ENCODE results near the gene RAB36.

The RAB36 gene

GRCh38 chr22:23187211-23187610, 41.9 kb downstream of the RAB36 start:
- H3K4ac ChIP-seq (ENCODE audit: low read length), result no peak overlapping the region
- H2BK15ac ChIP-seq (ENCODE audit: low read length), result no peak overlapping the region
- no peak overlapping the region for H3K9ac ChIP-seq (ENCODE audit: low read depth, low read length, poor library complexity)
- peaks cover 2 to 5% of the 10 kb centered on the region in 2 donors for H3K9me3 ChIP-seq (replicated peaks in 1 of 2; ENCODE audit: control insufficient read depth in 2 of 2, insufficient read depth in 1 of 2, low read depth in 1 of 2, low read length in 2 of 2)
- no peak overlapping the region for H3K4me2 ChIP-seq (ENCODE audit: insufficient read depth, low read length, poor library complexity, severe bottlenecking)
- H3K79me1 ChIP-seq (ENCODE audit: low read depth, low read length), result peaks cover 11% of the 10 kb centered on the region
- no peak overlapping the region for H2BK120ac ChIP-seq (ENCODE audit: low read depth, low read length)
- H3K36me3 ChIP-seq (replicated peaks in 1 of 2; ENCODE audit: control insufficient read depth in 2 of 2, insufficient read depth in 2 of 2, low read length in 2 of 2), result peaks cover 2 to 77% of the 10 kb centered on the region in 2 donors
- H3K18ac ChIP-seq (ENCODE audit: low read length), result no peak overlapping the region
- no peaks in the 10 kb centered on the region for H3K27me3 ChIP-seq (ENCODE audit: control insufficient read depth in 3 of 3, insufficient read depth in 3 of 3, low read depth in 1 of 3, low read length in 3 of 3)
- no peak overlapping the region for H3K4me3 ChIP-seq (ENCODE audit: low read length in 2 of 2)
- H2AFZ ChIP-seq (ENCODE audit: low read length), result no peak overlapping the region
- no peak overlapping the region for H2BK12ac ChIP-seq (ENCODE audit: low read length)
- no CpG with 5 or more reads among the region's 4 CpGs for WGBS, 2 donors (ENCODE audit: extremely low coverage in 2 of 2, insufficient read length in 2 of 2, insufficient replicate concordance in 1 of 2)
- no peak overlapping the region for H3K14ac ChIP-seq (ENCODE audit: low read length)
- no peak overlapping the region for H3K23ac ChIP-seq (ENCODE audit: low read depth, low read length, poor library complexity)
- H3K4me1 ChIP-seq (ENCODE audit: control insufficient read depth in 2 of 2, insufficient read depth in 1 of 2, low read depth in 1 of 2, low read length in 2 of 2), result peaks cover 18 to 25% of the 10 kb centered on the region in 2 donors
- no peak overlapping the region for H4K8ac ChIP-seq (ENCODE audit: low read depth, low read length)
- H2AK5ac ChIP-seq (ENCODE audit: low read depth, low read length), result no peak overlapping the region
- H3K27ac ChIP-seq (replicated peaks; ENCODE audit: low read length), result no peak overlapping the region
- no peak overlapping the region for H4K91ac ChIP-seq (ENCODE audit: low read depth, low read length, poor library complexity)
- no peak for DNase-seq (ENCODE audit: low spot score)
- H2BK5ac ChIP-seq (ENCODE audit: low read length), result no peak overlapping the region

GRCh38 chr22:23187871-23188700, 42.8 kb downstream of the RAB36 start:
- Histone ChIP-seq H3K14ac (ENCODE audit: low read length) (no peak overlapping the region), H3K9ac (ENCODE audit: low read depth, low read length, poor library complexity) (no peak overlapping the region), H4K8ac (ENCODE audit: low read depth, low read length) (no peak overlapping the region), H2AFZ (ENCODE audit: low read length) (no peak overlapping the region), H3K18ac (ENCODE audit: low read length) (no peak overlapping the region), H3K9me3 (replicated peaks in 1 of 2; ENCODE audit: control insufficient read depth in 2 of 2, insufficient read depth in 1 of 2, low read depth in 1 of 2, low read length in 2 of 2) (peaks cover 2 to 5% of the 10 kb centered on the region in 2 donors), H2BK15ac (ENCODE audit: low read length) (no peak overlapping the region), H3K4me3 (ENCODE audit: low read length in 2 of 2) (no peak overlapping the region), H3K36me3 (replicated peaks in 1 of 2; ENCODE audit: control insufficient read depth in 2 of 2, insufficient read depth in 2 of 2, low read length in 2 of 2) (peaks cover 2 to 79% of the 10 kb centered on the region in 2 donors), H3K4me2 (ENCODE audit: insufficient read depth, low read length, poor library complexity, severe bottlenecking) (no peak overlapping the region), H3K27ac (replicated peaks; ENCODE audit: low read length) (no peak overlapping the region), H3K27me3 (ENCODE audit: control insufficient read depth in 3 of 3, insufficient read depth in 3 of 3, low read depth in 1 of 3, low read length in 3 of 3) (no peaks in the 10 kb centered on the region), H2BK5ac (ENCODE audit: low read length) (no peak overlapping the region), H3K4me1 (ENCODE audit: control insufficient read depth in 2 of 2, insufficient read depth in 1 of 2, low read depth in 1 of 2, low read length in 2 of 2) (peaks cover 10 to 17% of the 10 kb centered on the region in 2 donors), H2AK5ac (ENCODE audit: low read depth, low read length) (no peak overlapping the region), H3K23ac (ENCODE audit: low read depth, low read length, poor library complexity) (no peak overlapping the region), H3K79me1 (ENCODE audit: low read depth, low read length) (peaks cover 11% of the 10 kb centered on the region), H2BK12ac (ENCODE audit: low read length) (no peak overlapping the region), H3K4ac (ENCODE audit: low read length) (no peak overlapping the region), H4K91ac (ENCODE audit: low read depth, low read length, poor library complexity) (no peak overlapping the region), H2BK120ac (ENCODE audit: low read depth, low read length) (no peak overlapping the region)
- DNase-seq (ENCODE audit: low spot score), result no peak
- no CpG with 5 or more reads among the region's 7 CpGs for WGBS, 2 donors (ENCODE audit: extremely low coverage in 2 of 2, insufficient read length in 2 of 2, insufficient replicate concordance in 1 of 2)

- no peak overlapping the region for H3K4me2 ChIP-seq (ENCODE audit: insufficient read depth, low read length, poor library complexity, severe bottlenecking)
- no peak overlapping the region for H3K18ac ChIP-seq (ENCODE audit: low read length)
- no peak overlapping the region for H4K8ac ChIP-seq (ENCODE audit: low read depth, low read length)
- H3K4me1 ChIP-seq (ENCODE audit: control insufficient read depth in 2 of 2, insufficient read depth in 1 of 2, low read depth in 1 of 2, low read length in 2 of 2), result peaks cover 0 to 4% of the 10 kb centered on the region in 2 donors
- no peak overlapping the region for H2AFZ ChIP-seq (ENCODE audit: low read length)
- H3K27me3 ChIP-seq (ENCODE audit: control insufficient read depth in 3 of 3, insufficient read depth in 3 of 3, low read depth in 1 of 3, low read length in 3 of 3), result no peaks in the 10 kb centered on the region
- WGBS, 2 donors (ENCODE audit: extremely low coverage in 2 of 2, insufficient read length in 2 of 2, insufficient replicate concordance in 1 of 2), result no CpG with 5 or more reads among the region's 9 CpGs
- no peak overlapping the region for H3K27ac ChIP-seq (replicated peaks; ENCODE audit: low read length)
- no peak overlapping the region for H3K4ac ChIP-seq (ENCODE audit: low read length)
- H2BK15ac ChIP-seq (ENCODE audit: low read length), result no peak overlapping the region
- peaks cover 4 to 5% of the 10 kb centered on the region in 2 donors for H3K9me3 ChIP-seq (replicated peaks in 1 of 2; ENCODE audit: control insufficient read depth in 2 of 2, insufficient read depth in 1 of 2, low read depth in 1 of 2, low read length in 2 of 2)
- H2AK5ac ChIP-seq (ENCODE audit: low read depth, low read length), result no peak overlapping the region
- peaks cover 2 to 76% of the 10 kb centered on the region in 2 donors for H3K36me3 ChIP-seq (replicated peaks in 1 of 2; ENCODE audit: control insufficient read depth in 2 of 2, insufficient read depth in 2 of 2, low read length in 2 of 2)
- no peak overlapping the region for H3K9ac ChIP-seq (ENCODE audit: low read depth, low read length, poor library complexity)
- H3K23ac ChIP-seq (ENCODE audit: low read depth, low read length, poor library complexity), result peak overlapping the region; percentile 53
- DNase-seq (ENCODE audit: low spot score), result no peak
- no peak overlapping the region for H2BK120ac ChIP-seq (ENCODE audit: low read depth, low read length)
- H4K91ac ChIP-seq (ENCODE audit: low read depth, low read length, poor library complexity), result no peak overlapping the region
- peaks cover 8% of the 10 kb centered on the region for H3K79me1 ChIP-seq (ENCODE audit: low read depth, low read length)
- H2BK5ac ChIP-seq (ENCODE audit: low read length), result no peak overlapping the region
- H3K14ac ChIP-seq (ENCODE audit: low read length), result no peak overlapping the region
- no peak overlapping the region for H3K4me3 ChIP-seq (ENCODE audit: low read length in 2 of 2)
- H2BK12ac ChIP-seq (ENCODE audit: low read length), result no peak overlapping the region
Observed at GRCh38 chr22:23190526-23190925, 45.2 kb downstream of the RAB36 start.

- H3K27ac ChIP-seq (replicated peaks; ENCODE audit: low read length), result no peak overlapping the region
Observed at GRCh38 chr22:23192133-23192532, 46.9 kb downstream of the RAB36 start.

More at GRCh38 chr22:23192133-23192532, 46.9 kb downstream of the RAB36 start:
- Histone ChIP-seq H2BK5ac (ENCODE audit: low read length) (no peak overlapping the region), H2BK120ac (ENCODE audit: low read depth, low read length) (no peak overlapping the region), H3K27me3 (ENCODE audit: control insufficient read depth in 3 of 3, insufficient read depth in 3 of 3, low read depth in 1 of 3, low read length in 3 of 3) (no peaks in the 10 kb centered on the region), H2BK12ac (ENCODE audit: low read length) (no peak overlapping the region), H2AK5ac (ENCODE audit: low read depth, low read length) (no peak overlapping the region), H3K14ac (ENCODE audit: low read length) (no peak overlapping the region), H3K79me1 (ENCODE audit: low read depth, low read length) (peaks cover 6% of the 10 kb centered on the region), H4K8ac (ENCODE audit: low read depth, low read length) (no peak overlapping the region), H2BK15ac (ENCODE audit: low read length) (no peak overlapping the region), H3K4me1 (ENCODE audit: control insufficient read depth in 2 of 2, insufficient read depth in 1 of 2, low read depth in 1 of 2, low read length in 2 of 2) (peaks cover 0 to 4% of the 10 kb centered on the region in 2 donors), H2AFZ (ENCODE audit: low read length) (no peak overlapping the region), H4K91ac (ENCODE audit: low read depth, low read length, poor library complexity) (no peak overlapping the region), H3K36me3 (replicated peaks in 1 of 2; ENCODE audit: control insufficient read depth in 2 of 2, insufficient read depth in 2 of 2, low read length in 2 of 2) (peaks cover 0 to 76% of the 10 kb centered on the region in 2 donors), H3K9me3 (replicated peaks in 1 of 2; ENCODE audit: control insufficient read depth in 2 of 2, insufficient read depth in 1 of 2, low read depth in 1 of 2, low read length in 2 of 2) (peaks cover 0 to 2% of the 10 kb centered on the region in 2 donors), H3K9ac (ENCODE audit: low read depth, low read length, poor library complexity) (no peak overlapping the region), H3K4me3 (ENCODE audit: low read length in 2 of 2) (no peak overlapping the region), H3K18ac (ENCODE audit: low read length) (no peak overlapping the region), H3K4me2 (ENCODE audit: insufficient read depth, low read length, poor library complexity, severe bottlenecking) (no peak overlapping the region), H3K4ac (ENCODE audit: low read length) (no peak overlapping the region), H3K23ac (ENCODE audit: low read depth, low read length, poor library complexity) (no peak overlapping the region)
- DNase-seq (ENCODE audit: low spot score), result no peak
- WGBS, 2 donors (ENCODE audit: extremely low coverage in 2 of 2, insufficient read length in 2 of 2, insufficient replicate concordance in 1 of 2), result no CpG with 5 or more reads among the region's 5 CpGs
